Measurements from ENCODE around the gene IL1B.

Gene IL1B

DNA sequence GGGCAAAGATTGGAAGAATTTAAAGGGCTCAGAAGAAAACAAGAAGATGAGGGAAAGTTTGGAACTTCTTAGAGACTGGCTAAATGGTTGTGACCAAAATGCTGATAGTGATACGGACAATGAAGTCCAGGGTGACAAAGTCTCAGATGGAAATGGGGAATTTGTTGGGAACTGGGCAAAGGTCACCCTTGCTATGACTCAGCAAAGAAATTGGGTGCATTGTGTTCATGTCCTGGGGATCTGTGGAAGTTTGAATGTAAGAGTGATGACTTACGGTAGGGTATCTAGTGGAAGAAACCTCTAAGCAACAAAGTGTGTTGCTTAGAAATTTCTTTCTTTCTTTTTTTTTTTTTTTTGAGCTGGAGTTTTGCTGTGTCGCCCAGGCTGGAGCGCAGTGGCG lies 46.3 kb downstream of the IL1B start:
- H3K4me3 ChIP-seq = no peak overlapping the region
- H3K27ac ChIP-seq = no peak overlapping the region

DNA sequence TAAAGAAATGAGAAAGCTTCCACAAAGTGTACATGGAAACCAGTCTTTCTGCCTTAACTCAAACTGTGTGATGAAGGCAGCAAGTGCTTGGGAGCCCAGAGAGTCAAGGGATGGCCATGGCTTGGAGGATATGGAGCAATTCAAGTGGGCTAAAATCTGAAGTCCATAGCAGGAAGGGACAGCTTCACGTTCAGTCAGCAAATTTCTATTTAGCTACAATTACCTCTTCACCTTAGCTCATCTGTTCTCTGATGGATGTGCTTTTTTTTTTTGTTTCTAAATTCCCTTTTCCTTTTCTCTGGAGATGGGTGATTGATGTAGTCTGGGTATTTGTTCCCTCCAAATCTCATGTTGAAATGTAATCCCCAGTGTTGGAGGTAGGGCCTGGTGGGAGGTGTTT lies 47.4 kb downstream of the IL1B start:
- H3K27ac ChIP-seq = no peak overlapping the region
- no peak overlapping the region for H3K4me3 ChIP-seq

DNA sequence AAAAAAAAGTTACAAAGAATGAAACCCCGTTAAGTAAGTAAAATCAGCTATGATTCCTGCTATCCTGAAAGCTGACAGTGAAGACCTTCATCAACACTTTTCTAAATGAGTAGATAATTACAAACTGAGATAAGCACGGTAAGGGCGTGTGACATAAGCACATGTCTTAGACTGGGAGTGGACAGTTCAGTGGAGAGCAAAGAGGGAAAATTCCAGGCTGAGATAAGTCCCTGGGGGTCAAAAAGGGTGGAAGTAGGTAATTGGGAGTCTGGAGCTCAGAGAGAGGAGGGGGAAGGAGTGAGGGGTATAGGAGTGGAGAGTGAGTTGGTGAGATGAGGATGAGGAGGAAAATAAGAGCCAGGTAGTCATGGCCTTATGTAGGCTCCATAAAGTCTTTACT lies 47.9 kb downstream of the IL1B start:
- H3K4me3 ChIP-seq = no peak overlapping the region
- H3K27ac ChIP-seq = no peak overlapping the region

DNA sequence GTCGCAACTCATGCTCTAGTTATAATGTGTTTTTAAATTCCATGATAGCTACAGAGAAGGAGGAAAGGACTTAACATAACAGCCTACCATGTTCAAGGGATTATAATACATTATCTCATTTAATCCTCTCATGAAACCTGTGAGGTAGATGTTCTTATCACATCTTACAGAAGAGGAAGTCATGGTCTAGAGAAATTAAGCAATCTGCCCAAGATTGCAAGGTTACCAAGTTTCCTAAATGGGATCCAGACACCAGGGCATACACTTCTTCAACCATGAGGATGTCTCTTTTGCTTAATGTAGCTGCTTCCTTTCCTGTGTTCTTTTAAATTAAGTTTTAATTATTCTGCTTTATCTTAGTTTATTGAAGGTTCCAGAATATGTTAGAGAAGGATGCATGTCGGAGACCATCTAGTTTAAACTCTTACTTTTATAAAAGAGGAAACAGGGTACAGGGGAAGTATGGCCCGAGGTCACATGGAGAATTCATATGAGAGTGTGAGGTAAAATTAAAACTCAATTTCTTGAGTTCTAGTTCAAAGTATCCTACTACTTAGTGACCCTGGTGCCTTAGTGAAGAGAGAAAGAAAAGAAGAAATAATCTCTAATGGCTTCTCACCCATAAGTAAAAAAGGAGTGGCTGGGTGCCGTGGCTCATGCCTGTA lies 48.7 kb downstream of the IL1B start:
- Histone ChIP-seq H3K27ac (no peak overlapping the region), H3K4me3 (no peak overlapping the region)

DNA sequence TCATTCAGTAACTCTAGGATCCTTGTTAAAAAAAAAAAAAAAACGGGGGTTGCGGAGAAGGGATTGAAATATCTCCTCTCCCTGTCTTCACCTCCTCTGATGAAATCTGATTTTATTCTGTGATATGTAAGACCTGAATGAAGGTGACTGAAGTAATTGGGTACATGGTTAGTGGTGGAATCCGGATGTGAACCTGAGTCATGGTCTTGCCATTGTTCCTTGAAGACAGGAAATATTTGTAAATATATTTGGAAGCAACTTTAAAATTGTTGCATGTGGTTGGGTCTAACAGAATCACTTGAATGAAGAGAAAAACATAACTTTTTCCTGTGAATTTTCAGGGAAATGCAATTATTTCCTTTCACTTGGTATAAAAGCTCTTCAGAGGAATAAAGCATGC lies 49.3 kb downstream of the IL1B start:
- H3K4me3 ChIP-seq = no peak overlapping the region
- H3K27ac ChIP-seq = no peak overlapping the region

DNA sequence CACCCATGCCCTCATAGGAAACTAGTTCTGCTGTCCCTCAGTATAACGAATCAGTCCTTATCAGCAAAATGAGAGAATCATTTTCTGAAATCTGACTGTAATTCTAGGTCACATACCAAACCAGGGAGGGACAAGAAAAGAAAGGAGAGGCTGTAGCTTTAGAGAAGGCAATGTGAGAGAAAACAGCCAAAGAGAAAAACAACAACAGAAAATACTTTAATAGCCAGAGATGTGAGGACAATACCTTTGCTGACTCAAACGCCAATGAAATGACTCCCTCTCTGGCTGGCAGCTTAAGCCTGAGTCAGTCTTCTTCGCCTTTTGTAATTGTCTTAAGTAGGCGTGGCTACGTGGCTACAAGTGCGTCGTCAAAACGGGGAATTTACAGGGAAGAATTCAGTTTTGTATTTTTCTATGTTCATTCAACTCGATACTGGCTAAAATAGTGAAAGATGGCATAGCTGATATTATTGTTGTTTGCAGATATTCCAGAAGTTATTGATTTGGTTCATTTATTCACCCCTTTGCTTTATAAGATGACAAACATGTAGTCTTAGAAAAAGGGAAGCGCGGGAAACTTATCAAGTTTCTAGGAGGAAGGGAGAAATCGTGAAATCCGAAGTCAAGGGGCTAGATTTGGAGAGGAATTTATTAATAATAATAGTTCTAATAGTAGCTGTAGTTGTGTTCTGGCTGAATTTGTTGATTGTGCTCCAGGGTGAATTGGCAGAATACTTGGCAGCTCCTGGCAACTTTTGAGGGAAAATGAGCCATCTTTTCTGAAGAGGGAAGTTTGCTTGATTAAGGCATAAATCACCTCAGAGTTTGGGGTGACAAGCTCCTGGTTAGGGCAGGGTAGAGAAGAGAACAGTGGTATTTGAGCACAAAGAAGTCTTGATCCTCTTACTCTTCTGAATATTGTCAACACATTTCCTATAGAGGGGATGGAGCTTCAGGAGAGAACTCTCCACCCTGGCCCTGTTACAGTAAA lies 52.1 kb downstream of the IL1B start, which contains the start of gene IL1A:
Gene IL1A (minus strand): TSS at position 295 of the 991 bp plus-strand sequence. CDS start 723 bp downstream, outside the sequence.
- peak within 1 kb of the TSS in 1 of 21 experiments; percentile 59 for H3K27ac ChIP-seq
- H3K4me3 ChIP-seq = peak within 1 kb of the TSS in 2 of 7 experiments; percentile 0 to 14

DNA sequence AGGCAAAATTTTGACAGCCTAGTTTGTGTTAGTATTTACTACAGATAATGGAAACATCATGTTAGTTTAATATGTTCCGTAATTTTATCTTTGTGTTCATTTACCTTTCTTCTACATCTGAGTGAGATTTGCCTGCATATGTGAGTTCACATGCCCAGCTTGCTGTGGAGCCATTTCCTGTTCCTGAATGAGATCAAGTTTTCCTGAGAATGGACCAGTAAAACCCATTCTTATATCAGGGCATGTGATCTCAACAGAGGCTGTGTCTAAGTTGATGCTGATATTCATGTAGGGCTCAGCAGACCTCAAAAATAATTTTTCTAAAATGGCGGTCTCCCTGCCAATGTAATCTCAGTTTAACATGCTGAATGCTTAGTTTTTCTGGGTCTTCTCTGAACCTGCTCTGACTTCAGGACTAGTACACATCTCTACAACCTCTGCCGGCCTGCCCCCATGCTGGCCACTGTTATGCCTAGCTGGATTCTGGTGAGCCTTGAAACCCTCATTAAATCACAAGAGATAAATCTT lies 53.3 kb downstream of the IL1B start:
- H3K4me3 ChIP-seq = peak overlapping the region in 1 of 7 experiments; percentile 0
- H3K27ac ChIP-seq = peak overlapping the region in 1 of 21 experiments; percentile 59

DNA sequence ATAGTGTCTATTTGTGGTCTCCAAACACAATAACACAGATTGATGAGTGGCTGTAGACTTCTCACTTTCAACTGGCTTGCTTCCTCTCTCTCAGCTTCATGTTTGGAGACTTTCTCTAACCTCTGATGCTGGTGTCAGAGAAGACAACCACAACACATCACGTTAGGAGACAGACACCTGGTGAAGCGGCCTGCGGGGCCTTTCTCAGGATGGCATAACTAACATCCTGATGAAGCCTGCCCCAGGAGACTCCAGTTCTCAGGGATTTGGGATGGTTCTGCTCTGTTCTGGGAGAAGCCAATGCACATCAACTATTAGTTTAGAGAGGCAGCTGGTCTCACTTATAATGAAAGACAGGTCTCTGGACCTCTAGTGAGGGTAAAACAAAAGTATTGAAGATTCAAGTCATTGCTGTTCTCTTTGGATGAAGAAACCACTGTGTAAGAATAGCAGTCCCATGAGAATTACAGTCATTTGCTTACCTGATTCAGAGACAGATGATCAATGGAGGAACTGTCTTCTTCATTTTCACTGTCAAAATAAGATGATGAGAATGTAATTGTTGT lies 54.3 kb downstream of the IL1B start:
- Histone ChIP-seq H3K4me3 (no peak overlapping the region), H3K27ac (no peak overlapping the region)
